Activated T-cell treated with anti-CD3 and anti-CD28 coated beads for 24 hours (primary cell): ENCODE data around the gene CKAP2L.

Experiments used
- DNase-seq: peaks from one replicate; pipeline ENCODE4 v3.0.0-alpha.2; 2020; ENCODE audit warnings: low read depth

The CKAP2L gene

GRCh38 chr2:112764071-112765044 lies at the start of gene CKAP2L:
CKAP2L (minus strand) TSS chr2:112764609; CDS start chr2:112764598, 11 bp downstream.
- peak; percentile 94 for DNase-seq

DNA sequence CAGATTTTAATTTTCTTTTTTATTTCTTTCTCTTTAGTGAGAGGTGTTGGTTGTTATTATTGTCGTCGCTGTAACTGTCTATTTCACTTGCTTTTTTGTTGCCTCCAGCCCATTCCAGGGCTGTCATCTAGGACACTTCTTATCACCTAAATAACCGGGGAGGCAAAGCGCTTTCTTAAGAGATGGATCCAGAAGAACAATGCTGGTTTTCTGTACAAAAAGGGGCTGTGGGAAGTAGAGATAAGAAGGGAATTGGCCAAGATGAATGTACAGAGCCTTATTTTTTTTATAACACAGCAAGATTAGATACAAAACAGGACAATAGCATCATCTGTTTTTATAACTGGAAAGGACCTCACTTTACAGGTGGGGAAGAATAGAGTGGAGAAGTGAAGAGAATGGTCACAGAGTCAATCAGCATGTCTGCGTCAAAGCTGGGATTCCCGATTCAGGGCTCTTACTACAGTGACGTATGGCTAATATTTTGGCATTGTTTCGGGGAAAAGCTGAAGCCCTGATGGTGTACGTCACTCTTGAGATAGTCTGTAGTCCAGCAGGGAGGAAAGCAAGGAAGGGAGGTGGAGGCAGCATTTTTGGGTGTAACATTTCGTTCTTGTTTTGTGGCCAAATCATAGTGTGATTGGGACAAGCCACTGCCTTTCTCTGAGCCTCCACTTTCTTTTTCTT lies 49.0 kb upstream of the CKAP2L start:
- DNase-seq, result no peak

GRCh38 chr2:112812318-112813267 lies 48.2 kb upstream of the CKAP2L start:
- no peak for DNase-seq

GRCh38 chr2:112811841-112812306 lies 47.5 kb upstream of the CKAP2L start:
- DNase-seq, result peak; percentile 20

GRCh38 chr2:112811276-112811831 lies 46.9 kb upstream of the CKAP2L start:
- no peak for DNase-seq

DNA sequence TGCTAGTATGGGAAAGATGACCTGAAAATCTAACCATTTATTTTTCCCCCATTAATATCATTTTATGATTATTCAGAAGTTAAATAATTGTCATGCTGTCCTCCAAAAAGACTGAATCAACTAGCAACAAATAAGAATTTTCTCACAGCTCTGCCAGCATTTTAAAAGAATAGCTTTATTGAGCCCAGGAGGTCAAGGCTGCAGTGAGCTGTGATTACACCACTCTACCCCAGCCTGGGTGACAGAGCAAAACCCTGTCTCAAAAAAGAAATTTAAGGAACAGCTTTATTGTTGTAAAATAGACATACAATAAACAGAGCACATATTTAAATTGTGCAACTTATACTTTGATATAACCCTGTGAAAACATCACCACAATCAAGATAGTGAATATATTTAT lies 44.7 kb upstream of the CKAP2L start:
- DNase-seq, result no peak

DNA sequence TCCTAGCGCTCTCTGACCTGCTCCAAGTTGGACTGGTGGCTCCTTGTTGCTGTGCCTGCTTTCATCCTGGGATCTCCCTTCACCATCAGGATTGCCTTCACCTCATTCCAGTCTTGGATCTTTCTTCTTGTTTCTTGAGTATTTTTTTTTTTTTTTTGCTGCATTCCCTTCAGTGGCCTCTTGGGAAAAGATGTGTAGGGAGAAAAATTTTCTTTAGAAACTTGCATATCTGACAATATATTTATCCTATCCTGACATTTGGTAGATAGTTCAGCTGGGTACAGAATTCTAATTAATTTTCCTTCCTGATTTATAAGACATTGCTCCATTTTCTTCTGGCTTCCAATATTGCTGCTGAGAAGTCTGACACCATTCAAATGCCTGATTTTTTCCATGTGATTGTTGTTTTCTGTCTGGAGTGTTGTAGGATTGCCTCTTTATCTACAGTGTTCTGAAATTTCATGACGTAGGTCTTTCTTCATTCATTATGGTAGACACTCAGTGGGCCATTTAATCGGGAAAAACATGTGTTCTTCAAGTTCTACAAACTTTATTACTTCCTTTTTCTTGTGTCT lies 42.9 kb upstream of the CKAP2L start:
- no peak for DNase-seq

DNA sequence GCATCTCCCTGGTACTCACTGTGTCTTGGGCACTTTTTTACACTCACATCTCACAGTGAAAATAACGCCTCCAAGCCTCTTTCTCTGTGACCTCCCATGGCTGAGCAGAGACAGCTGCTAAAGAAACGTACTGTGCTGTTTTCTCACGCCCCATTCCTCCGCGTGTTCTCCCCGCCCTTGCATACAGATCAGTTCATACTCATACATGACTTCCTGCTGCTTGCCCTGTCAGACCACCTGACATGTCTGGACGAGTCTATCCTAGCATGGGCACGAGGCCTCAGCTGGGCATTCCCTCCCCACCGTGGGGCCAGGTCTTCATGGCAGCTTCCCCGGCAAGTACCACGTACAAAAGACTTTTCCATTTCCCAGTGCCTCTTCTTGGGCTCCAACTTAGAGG lies 41.1 kb upstream of the CKAP2L start:
- no peak for DNase-seq

DNA sequence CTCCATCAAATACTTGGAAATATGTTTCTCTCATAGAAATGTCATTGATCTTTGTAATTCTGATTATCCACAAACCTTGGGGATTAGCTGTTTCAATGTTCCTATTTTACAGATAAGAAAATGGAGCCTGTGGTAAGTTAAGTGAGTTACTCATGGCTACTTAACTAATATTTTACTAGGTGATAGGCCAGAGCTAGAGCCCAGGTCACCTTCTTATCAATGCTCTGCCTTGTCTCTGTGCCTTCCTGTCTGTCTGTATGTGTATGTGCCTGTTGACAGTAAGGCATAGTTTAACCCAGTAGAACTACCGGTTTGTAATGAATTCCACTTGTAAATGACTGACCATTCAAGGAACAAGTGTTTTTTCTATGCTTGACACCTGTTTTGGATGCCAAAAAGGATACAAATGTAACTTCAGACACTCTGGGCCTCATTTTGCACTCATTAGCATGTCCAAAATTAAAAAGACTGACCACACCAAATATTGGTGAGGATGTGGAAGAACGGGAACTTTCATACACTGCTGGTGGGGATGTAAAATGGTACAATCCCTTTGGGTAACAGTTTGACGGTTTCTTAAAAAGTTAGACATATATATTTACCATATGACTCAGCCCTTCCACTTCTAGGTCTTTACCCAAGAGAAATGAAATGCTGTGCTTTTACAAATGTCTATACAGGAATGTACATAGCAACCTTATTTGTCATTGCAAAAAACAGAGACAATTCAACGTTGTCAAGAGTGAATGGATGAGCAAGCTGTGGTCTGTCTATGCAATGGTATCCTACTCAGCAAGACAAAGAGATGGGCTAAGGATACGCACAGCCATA lies 39.5 kb upstream of the CKAP2L start:
- DNase-seq, result no peak

GRCh38 chr2:112800881-112801583 lies 36.6 kb upstream of the CKAP2L start:
- no peak for DNase-seq

- DNase-seq, result no peak
These were observed 34.9 kb upstream of the CKAP2L start for GRCh38 chr2:112798979-112799975.

DNA sequence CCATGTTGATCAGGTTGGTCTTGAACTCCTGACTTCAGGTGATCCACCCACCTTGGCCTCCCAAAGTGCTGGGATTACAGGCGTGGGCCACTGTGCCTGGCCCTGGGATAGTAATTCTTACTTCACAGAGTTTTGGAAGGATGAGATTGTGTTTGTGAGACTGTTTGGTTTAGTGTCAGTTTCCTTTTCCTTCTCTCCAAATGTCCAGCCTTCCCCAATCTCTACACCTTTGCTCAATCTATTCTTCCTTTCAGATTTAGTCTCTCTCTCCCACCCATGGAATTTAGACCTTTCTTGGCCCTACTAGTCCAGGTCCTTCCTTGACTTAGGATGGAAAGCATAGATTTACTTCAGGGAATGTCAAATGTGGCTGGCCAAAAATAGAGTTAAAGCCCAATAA lies 32.1 kb upstream of the CKAP2L start:
- no peak for DNase-seq

GRCh38 chr2:112795774-112796173 lies 31.4 kb upstream of the CKAP2L start:
- no peak for DNase-seq

DNA sequence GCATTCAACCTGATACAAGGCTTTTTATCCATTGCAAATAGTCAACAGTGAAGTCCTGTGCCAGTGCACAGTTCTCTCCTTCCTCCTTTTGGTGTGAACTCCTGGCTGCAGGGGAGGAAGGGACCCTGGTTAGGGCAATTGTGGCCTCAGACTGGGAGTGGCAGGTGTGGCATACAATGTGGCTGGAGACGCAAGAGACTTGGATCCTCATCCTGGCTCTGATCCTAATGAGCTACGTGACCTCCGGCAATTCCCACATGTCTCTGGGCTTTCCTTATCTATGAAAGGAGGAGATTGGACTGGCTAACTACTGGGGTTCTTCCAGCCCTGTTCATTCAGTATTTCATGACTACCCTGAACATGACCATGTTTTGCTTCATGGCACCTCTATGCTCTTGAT lies 30.4 kb upstream of the CKAP2L start:
- no peak for DNase-seq

DNA sequence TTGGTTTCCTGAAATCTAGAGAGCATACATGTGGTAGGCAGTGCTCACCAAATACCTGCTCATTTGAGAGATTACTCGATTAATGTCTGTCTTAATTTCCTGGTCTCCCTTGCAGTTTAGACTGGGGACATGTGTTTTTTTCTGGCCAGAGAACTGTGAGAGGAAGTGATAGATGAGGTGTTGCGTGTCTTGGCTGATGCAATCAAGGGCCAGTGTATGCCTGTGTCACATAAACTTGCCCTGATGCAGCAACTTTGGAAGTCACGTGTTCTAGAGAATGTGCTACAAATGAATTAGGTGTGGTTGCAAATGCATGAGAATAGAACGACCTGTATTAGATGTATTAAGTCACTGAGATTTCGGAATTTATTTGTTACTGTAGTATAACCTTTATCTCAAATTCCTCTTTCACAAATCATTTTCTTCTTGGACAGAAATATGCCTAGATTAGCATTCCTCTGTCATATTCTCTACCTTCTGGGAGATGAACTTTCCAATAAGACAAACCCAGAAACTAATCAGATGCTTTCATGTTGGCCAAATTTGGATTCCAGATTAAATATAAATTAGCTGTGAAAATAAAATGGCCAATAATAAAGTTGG lies 29.8 kb upstream of the CKAP2L start:
- no peak for DNase-seq

DNA sequence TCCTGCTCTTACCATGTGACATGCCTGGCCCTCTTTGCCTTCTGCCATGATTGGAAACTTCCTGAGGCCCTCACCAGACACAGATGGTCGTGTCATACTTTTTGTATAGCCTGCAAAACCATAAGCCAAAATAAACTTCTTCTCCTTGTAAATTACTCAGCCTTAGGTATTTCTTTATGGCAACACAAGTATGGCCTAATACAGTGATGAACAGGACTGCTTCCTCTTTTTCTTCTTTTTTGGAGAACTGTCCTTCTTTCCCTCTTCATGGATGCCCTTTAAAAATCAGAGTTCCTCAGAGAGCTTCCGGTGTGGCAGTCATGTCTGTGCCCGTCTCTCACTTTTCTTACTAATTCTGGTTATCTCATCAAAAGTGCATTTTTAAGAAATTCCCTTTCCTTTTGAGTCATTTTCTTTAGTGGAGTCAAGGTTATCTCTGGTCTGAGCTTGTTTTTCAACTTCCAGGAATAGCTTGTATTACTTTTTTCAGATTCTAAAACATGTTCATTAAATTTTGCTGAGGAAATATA lies 29.1 kb upstream of the CKAP2L start:
- no peak for DNase-seq

GRCh38 chr2:112792419-112792818 lies 28.0 kb upstream of the CKAP2L start:
- DNase-seq, result no peak
